K562 (cell line): Measurements from ENCODE around the gene MAP3K14.

ENCODE experiments used
- CEBPG ChIP-seq, 3 experiments: fragments of 200-800 bp in 1 of 3; sonication (Bioruptor generic) in 1 of 3; sonication (generic) in 1 of 3; formaldehyde crosslinking in 1 of 3; IDR thresholded peaks in 2 of 3; conservative IDR thresholded peaks in 1 of 3; 2 replicates each; pipeline versions ENCODE4 v1.6.1 to v1.8.0; 2016 to 2022; ENCODE audit warnings: missing compliant biosample characterization in 2 of 3, missing genetic modification characterization in 2 of 3, mild to moderate bottlenecking in 1 of 3, missing genetic modification reagents in 1 of 3
- EZH2 ChIP-seq: IDR thresholded peaks from 2 replicates; pipeline ENCODE4 v1.6.1; 2012; ENCODE audit warnings: low read depth, mild to moderate bottlenecking, inconsistent platforms, low read length, borderline replicate concordance
- RCOR1 ChIP-seq, 2 experiments: IDR thresholded peaks; 2 replicates each; pipeline ENCODE4 v1.6.1; 2012; ENCODE audit warnings: low read depth in 2 of 2, low read length in 2 of 2, borderline replicate concordance in 1 of 2, improper control_type of control experiment in 1 of 2
- RFX7 ChIP-seq: fragments of 250-450 bp; sonication (Bioruptor Pico); IDR thresholded peaks from 2 replicates; pipeline ENCODE4 v1.5.1; 2021; ENCODE audit warnings: mild to moderate bottlenecking
- TF ChIP-seq, protein P1 (sequence below): fragments of 450-650 bp; IDR thresholded peaks from 2 replicates; pipeline ENCODE4 v1.6.1; 2016; ENCODE audit warnings: low read depth, mild to moderate bottlenecking, moderate library complexity

DNA sequence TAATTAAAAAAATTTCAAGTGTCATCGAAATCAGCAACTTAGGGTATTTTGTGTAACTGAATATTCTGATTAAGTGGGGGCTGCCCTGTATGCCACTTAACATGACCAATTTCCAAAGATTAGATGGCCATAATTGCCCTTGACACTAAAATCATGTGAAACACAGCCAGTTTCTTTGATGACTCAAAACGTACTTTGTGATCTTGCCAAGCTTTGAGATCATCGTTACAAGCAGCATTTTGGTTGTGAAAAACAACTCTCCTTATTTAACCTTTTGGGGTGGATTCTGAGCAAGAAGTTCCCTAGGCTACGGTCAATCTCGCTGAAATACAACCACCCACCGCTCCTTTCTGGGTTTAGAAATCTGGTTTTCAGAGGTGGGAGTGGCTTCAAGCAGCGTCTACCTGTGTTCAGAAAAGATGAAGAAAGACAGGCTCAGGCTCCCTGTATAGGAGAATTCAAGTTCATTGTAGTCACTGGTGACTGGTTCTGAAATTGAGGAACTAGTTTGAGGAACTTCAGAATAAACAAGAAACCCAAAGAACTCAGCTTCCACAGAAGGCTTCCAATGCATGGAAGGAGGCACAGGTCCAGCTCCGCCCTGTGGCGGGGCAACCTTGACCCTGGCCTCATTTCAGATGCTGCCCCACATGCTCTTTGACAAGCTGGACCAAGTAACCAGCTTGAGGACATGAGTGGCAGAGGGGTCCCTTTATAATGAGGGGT, 9.4 kb downstream of the MAP3K14 start:
- TF ChIP-seq RCOR1 (IDR thresholded peaks at IDR 0.05; ENCODE audit: borderline replicate concordance in 1 of 2, low read depth in 2 of 2, low read length in 2 of 2) (no peak), CEBPG (CRISPR knock-in tag; IDR thresholded peaks at IDR 0.05) (no peak), CEBPG (tag; conservative IDR thresholded peaks at IDR 0.05 in 1 of 2, IDR thresholded peaks at IDR 0.05 in 1 of 2) (no peak), EZH2 (no peak), RFX7 (CRISPR knock-in tag) (no peak)
- TF ChIP-seq, protein P1, sequence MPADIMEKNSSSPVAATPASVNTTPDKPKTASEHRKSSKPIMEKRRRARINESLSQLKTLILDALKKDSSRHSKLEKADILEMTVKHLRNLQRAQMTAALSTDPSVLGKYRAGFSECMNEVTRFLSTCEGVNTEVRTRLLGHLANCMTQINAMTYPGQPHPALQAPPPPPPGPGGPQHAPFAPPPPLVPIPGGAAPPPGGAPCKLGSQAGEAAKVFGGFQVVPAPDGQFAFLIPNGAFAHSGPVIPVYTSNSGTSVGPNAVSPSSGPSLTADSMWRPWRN, result no peak
